K562 (cell line): ENCODE results near the gene ARHGAP25. TPM values are rescaled to one million over a fixed set of nuclear protein-coding genes. Genes with fewer than 3 reads are reported as not detected.

Source experiments
- FOXA1 ChIP-seq: fragments of 450-650 bp; IDR thresholded peaks from 2 replicates; pipeline ENCODE4 v1.6.1; 2016; ENCODE audit warnings: mild to moderate bottlenecking, borderline replicate concordance
- FOXJ3 ChIP-seq: sonication (generic); formaldehyde crosslinking; IDR thresholded peaks from 2 replicates; pipeline ENCODE4 v1.4.0; 2020; ENCODE audit warnings: mild to moderate bottlenecking, missing genetic modification reagents
- ZNF589 ChIP-seq: fragments of 200-800 bp; sonication (Bioruptor generic); IDR thresholded peaks from 2 replicates; pipeline ENCODE4 v1.6.1; 2016; ENCODE audit warnings: low read depth, missing genetic modification characterization, missing compliant biosample characterization
- ZNF639 ChIP-seq, 2 experiments: fragments of 200-800 bp in 1 of 2; sonication (Bioruptor generic) in 1 of 2; sonication (generic) in 1 of 2; formaldehyde crosslinking in 1 of 2; IDR thresholded peaks in 1 of 2; conservative IDR thresholded peaks in 1 of 2; 2 replicates each; pipeline versions ENCODE4 v1.5.0 to v1.6.1; 2016 to 2020; ENCODE audit warnings: missing compliant biosample characterization in 1 of 2, missing genetic modification characterization in 1 of 2, missing genetic modification reagents in 1 of 2
- ZNF740 ChIP-seq, 3 experiments: fragments of 200-800 bp in 1 of 3; sonication (Bioruptor generic) in 1 of 3; sonication (generic) in 1 of 3; formaldehyde crosslinking in 1 of 3; IDR thresholded peaks; 2 replicates each; pipeline versions ENCODE4 v1.6.1 to v1.8.0; 2016 to 2022; ENCODE audit warnings: mild to moderate bottlenecking in 2 of 3, missing compliant biosample characterization in 2 of 3, missing genetic modification characterization in 2 of 3, missing genetic modification reagents in 1 of 3
- ZNF76 ChIP-seq: fragments of 250-450 bp; sonication (Bioruptor Pico); IDR thresholded peaks from 2 replicates; pipeline ENCODE4 v1.4.0; 2020; ENCODE audit warnings: mild to moderate bottlenecking, moderate library complexity, borderline replicate concordance
- polyA plus RNA-seq, 8 experiments: library from polyadenylated mRNA; depleted of rRNA in 4 of 8; stranded (reverse) in 5 of 8; unstranded in 3 of 8; fragments of >200 nt; fragmentation: Nextera tagmentation in 2 of 8; fragmentation: Illumina TruSeq in 1 of 8; extraction: Ambion mirVana in 2 of 8; extraction: Trizol in 1 of 8; gene quantifications; 2 replicates each; pipeline versions ENCODE4 v1.2.1 to v1.2.3, GENCODE V29; 2011 to 2014; ENCODE audit warnings: inconsistent platforms in 1 of 8, missing spikeins in 1 of 8
- total RNA-seq, 7 experiments: library from RNA; depleted of rRNA in 6 of 7; stranded (reverse); fragments of >200 nt in 6 of 7; fragmentation: Illumina TruSeq in 2 of 7; extraction: Trizol in 2 of 7; gene quantifications; 2 replicates each; pipeline versions ENCODE4 v1.2.1 to v1.2.3, GENCODE V29; 2011 to 2021; ENCODE audit warnings: low replicate concordance in 1 of 7
- TF ChIP-seq, protein P1 (sequence below): fragments of 450-650 bp; IDR thresholded peaks from 2 replicates; pipeline ENCODE4 v1.6.1; 2016; ENCODE audit warnings: mild to moderate bottlenecking, moderate library complexity

ARHGAP25 gene
- total and polyA plus RNA-seq, 9 of the 15 experiments (the other 6 are each of a cell fraction or from before 2014, with no cell fraction given): 4.9 to 14.8 (median 10.7) TPM

GRCh38 chr2:68806511-68807109 lies 72.0 kb downstream of the ARHGAP25 start (continued):
- TF ChIP-seq, protein P1, sequence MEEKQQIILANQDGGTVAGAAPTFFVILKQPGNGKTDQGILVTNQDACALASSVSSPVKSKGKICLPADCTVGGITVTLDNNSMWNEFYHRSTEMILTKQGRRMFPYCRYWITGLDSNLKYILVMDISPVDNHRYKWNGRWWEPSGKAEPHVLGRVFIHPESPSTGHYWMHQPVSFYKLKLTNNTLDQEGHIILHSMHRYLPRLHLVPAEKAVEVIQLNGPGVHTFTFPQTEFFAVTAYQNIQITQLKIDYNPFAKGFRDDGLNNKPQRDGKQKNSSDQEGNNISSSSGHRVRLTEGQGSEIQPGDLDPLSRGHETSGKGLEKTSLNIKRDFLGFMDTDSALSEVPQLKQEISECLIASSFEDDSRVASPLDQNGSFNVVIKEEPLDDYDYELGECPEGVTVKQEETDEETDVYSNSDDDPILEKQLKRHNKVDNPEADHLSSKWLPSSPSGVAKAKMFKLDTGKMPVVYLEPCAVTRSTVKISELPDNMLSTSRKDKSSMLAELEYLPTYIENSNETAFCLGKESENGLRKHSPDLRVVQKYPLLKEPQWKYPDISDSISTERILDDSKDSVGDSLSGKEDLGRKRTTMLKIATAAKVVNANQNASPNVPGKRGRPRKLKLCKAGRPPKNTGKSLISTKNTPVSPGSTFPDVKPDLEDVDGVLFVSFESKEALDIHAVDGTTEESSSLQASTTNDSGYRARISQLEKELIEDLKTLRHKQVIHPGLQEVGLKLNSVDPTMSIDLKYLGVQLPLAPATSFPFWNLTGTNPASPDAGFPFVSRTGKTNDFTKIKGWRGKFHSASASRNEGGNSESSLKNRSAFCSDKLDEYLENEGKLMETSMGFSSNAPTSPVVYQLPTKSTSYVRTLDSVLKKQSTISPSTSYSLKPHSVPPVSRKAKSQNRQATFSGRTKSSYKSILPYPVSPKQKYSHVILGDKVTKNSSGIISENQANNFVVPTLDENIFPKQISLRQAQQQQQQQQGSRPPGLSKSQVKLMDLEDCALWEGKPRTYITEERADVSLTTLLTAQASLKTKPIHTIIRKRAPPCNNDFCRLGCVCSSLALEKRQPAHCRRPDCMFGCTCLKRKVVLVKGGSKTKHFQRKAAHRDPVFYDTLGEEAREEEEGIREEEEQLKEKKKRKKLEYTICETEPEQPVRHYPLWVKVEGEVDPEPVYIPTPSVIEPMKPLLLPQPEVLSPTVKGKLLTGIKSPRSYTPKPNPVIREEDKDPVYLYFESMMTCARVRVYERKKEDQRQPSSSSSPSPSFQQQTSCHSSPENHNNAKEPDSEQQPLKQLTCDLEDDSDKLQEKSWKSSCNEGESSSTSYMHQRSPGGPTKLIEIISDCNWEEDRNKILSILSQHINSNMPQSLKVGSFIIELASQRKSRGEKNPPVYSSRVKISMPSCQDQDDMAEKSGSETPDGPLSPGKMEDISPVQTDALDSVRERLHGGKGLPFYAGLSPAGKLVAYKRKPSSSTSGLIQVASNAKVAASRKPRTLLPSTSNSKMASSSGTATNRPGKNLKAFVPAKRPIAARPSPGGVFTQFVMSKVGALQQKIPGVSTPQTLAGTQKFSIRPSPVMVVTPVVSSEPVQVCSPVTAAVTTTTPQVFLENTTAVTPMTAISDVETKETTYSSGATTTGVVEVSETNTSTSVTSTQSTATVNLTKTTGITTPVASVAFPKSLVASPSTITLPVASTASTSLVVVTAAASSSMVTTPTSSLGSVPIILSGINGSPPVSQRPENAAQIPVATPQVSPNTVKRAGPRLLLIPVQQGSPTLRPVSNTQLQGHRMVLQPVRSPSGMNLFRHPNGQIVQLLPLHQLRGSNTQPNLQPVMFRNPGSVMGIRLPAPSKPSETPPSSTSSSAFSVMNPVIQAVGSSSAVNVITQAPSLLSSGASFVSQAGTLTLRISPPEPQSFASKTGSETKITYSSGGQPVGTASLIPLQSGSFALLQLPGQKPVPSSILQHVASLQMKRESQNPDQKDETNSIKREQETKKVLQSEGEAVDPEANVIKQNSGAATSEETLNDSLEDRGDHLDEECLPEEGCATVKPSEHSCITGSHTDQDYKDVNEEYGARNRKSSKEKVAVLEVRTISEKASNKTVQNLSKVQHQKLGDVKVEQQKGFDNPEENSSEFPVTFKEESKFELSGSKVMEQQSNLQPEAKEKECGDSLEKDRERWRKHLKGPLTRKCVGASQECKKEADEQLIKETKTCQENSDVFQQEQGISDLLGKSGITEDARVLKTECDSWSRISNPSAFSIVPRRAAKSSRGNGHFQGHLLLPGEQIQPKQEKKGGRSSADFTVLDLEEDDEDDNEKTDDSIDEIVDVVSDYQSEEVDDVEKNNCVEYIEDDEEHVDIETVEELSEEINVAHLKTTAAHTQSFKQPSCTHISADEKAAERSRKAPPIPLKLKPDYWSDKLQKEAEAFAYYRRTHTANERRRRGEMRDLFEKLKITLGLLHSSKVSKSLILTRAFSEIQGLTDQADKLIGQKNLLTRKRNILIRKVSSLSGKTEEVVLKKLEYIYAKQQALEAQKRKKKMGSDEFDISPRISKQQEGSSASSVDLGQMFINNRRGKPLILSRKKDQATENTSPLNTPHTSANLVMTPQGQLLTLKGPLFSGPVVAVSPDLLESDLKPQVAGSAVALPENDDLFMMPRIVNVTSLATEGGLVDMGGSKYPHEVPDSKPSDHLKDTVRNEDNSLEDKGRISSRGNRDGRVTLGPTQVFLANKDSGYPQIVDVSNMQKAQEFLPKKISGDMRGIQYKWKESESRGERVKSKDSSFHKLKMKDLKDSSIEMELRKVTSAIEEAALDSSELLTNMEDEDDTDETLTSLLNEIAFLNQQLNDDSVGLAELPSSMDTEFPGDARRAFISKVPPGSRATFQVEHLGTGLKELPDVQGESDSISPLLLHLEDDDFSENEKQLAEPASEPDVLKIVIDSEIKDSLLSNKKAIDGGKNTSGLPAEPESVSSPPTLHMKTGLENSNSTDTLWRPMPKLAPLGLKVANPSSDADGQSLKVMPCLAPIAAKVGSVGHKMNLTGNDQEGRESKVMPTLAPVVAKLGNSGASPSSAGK: peak; percentile 56
- TF ChIP-seq FOXA1: no peak
- TF ChIP-seq ZNF740 (CRISPR knock-in tag; IDR thresholded peaks at IDR 0.05): no peak
- peak in 1 of 2 experiments; percentile 63; a peak in 1 of 4 replicates for TF ChIP-seq ZNF740 (tag; IDR thresholded peaks at IDR 0.05)
- TF ChIP-seq ZNF76 (CRISPR knock-in tag): no peak
- 0 out of 4 replicates have a peak, but pooled peaks of 1 of the 2 experiments have one; percentile 31 for TF ChIP-seq ZNF639 (CRISPR knock-in tag; conservative IDR thresholded peaks at IDR 0.05 in 1 of 2, IDR thresholded peaks at IDR 0.05 in 1 of 2)
- peak; percentile 96 for TF ChIP-seq ZNF589
- no peak for TF ChIP-seq FOXJ3 (CRISPR knock-in tag)
